UCSD-AML1 (cell line): Measurements from ENCODE around the gene HPCAL1.

Source experiments
- DNase-seq: peaks from one replicate; lab custom pipeline; 2025; ENCODE audit not compliant: unreplicated experiment; lab: John Stamatoyannopoulos, UW

The HPCAL1 gene

GRCh38 chr2:10301941-10302478 is 694 bp upstream of the HPCAL1 start:
- DNase-seq = no peak

DNA sequence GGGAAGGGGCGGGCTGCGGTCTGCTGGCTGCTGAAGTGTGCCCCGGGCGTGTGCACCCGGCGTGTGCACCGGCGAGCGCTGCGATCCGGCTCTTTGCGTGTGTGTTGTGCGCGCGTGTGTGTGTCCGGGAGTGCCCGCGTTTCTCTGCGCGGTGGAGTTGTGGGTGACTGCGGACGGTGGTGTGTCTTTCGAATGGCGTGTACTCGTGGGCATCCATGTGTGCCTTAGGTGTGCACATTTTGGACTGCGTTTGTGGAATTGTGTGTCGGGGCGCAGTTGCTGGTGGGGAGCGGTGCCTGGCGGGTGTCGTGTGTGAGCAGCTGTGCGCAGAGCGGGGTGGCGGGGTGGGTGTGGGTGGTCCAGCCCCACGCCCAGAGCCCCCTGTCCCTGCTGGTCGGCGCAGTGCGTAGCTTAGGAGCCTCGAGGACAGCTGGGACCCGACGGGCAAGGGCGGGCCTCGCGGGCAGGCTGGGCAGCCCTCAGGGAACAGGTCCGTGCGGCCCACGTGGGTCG is 533 bp downstream of the HPCAL1 start:
- DNase-seq = no peak

GRCh38 chr2:10303694-10304378 is 1.1 kb downstream of the HPCAL1 start:
- DNase-seq = peak; percentile 70

DNA sequence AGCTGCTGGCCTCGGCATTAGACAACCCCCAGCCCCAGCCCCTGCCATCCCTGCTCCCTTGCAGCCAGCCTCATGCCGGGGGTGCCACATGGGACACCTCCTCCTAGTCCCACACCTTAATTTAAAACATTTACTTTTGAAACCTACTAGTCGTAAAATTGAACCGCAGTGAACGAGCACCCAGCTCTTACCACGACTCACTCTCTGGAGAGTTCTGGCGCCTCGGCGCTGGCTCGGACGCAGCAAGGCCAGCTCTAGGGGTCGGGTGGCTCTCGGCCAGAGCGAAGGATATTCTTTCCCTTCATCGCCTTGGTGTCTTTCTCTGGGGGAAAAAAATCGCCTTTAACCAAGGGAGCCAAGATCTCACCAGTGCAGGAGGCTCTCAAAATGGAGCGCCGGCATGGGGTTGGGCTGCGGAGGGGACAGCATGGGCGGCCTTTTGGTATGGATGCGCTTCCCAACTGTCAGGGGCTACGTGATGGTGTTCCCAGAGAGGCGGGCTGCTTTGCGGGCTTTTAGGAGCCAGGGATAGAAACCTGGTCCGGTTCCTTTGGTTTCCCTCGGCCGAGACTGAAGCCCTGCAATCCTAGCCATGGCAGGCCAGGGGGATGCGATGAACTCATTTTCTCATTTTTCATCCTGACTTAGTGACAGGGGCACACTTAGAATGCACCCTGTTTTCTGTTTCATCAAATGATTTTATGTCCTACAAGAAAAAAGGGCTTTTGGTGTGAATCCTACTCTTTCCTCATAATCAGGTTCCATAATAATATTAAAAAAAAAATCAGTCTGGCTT is 2.0 kb downstream of the HPCAL1 start:
- no peak for DNase-seq

DNA sequence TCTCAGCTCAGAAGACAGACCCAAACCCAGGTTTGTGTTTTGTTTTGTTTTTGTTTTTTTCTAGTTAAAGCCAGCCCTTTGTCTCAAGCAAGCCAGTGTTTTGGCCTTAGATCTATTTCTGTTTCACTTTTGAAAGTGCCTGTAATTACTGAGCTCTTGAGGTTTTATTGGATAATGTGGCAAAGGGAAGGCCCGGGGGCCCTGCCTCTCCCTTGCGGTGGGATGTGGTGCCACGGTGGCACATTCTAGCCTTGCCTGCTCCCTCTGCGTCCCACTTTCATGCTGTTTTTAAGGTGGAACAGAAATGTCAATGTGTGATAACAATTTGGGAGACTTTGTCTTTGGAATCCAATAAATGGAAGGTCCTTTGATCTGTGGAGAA is 2.5 kb downstream of the HPCAL1 start:
- DNase-seq = no peak

DNA sequence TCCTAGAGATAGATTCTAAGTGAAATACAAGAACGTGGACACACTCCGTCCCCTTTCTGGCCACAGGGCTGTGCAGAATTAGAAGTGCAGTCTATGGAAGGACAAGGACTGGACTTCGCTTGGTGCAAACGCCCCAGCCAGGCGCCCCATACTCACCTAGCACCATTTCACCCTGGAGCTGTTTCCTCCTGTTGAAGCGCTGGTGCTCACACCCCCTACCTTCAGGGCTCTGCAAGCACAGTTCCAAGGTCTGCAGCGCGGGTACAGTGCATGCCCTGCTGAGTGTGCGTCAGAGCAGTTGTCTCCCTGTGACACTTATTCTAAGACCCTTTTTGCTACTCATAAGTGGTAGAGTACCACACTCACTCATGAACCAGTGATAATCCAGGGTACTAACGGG is 3.0 kb downstream of the HPCAL1 start:
- DNase-seq = no peak

DNA sequence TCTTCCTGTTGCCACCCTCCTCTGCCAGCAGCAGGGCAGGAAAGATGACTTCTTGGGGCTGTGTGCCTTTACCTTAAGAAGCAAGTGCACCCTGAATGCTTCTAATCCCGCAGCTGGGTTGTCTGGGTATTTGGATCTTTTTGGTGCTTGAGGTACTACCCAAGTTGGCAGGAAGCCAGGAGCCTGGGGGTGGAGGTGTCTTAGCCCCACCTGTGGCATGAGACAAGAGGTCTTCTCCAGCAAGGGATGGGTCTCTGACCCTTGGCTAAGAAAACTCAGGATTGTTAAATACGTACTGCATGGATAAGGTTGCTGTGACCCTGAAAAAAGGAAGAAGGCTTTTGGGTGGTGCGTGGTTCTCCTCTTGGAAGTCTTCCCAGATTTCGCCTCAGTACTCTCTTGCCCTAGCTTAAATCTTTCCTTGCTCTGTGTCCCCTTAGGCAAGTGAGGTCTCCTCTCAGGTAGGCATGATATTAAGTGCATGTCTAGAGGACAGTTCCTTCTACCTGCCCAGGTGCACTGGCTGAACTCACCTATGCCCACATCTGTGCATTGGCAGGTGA is 4.3 kb downstream of the HPCAL1 start:
- no peak for DNase-seq

DNA sequence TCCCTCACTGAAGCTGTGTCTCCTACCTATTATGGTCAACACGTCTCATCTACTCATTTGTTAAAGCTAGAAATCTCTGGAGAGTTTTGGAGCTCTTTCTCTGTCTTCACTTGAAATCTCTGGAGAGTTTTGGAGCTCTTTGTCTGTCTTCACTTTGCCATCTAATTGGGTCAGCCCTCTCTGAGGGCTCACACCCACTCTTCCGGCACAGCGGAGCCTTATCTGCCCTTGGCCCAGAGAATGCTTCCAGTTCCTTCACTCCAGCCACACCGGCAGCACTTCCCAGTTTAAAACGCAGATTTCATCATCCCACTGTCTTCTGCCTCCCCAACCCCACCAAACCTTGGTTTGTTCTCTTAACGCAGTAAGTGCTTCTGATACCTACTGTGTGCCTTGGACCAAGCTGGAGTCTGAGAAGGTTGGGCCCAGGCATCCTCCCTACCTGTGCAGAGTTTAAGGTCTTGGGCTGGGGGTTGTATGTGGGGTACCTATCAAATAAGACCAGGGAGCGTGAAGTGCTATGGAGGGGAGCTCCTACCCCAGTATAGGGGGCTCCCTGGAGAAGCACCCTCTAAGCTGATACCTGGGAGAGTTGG is 5.0 kb downstream of the HPCAL1 start:
- DNase-seq = peak; percentile 49

- no peak for DNase-seq
Observed at GRCh38 chr2:10308866-10309265, 6.2 kb downstream of the HPCAL1 start.

- no peak for DNase-seq
Observed at GRCh38 chr2:10309286-10309685, 6.6 kb downstream of the HPCAL1 start.

DNA sequence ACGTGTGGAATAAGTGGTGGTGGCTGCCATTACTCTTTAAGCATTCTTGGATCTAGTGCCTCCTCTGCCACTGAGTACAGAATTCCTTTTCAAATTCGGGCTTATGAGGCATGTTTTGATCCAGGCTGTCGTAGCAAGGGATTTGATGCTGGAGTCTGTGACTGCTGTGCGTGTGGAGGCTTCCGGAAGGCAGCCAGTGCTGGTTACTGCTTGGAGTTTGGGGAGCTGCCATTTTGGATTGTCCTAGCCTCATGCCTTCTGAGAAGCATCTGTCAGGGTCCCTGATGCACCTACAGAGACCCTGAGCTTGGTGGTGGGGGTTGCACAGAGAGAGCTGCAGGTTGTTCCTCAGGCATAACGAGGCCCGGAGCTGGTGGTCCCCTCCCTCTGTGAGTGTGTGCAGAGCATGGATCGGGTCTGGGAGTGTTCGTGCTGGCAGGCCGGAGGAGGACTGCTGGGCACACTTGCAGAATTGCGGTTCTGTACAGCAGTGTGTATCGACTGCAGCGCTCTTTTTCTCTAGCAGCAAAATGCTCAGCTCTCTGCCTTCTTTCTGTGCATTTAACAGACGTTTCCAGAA is 7.7 kb downstream of the HPCAL1 start:
- no peak for DNase-seq

DNA sequence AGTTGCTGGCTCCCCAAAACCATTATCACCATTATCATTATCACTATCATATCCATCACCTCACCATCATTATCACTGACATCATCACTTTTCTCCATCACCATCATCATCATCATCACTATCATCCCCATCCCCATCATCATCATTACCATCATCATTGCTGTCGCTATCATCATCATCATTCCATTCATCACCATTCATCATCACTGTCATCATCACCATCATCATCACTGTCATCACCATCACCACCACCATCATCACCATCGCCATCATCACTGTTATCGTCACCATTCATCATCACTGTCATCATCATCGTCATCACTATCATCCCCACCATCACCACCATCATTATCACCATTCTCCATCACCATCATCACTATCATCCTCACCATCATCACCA is 9.0 kb downstream of the HPCAL1 start:
- DNase-seq = no peak

- DNase-seq = no peak
Observed at GRCh38 chr2:10312437-10312957, 9.8 kb downstream of the HPCAL1 start.

- DNase-seq = no peak
Observed at GRCh38 chr2:10316336-10316735, 13.6 kb downstream of the HPCAL1 start.

DNA sequence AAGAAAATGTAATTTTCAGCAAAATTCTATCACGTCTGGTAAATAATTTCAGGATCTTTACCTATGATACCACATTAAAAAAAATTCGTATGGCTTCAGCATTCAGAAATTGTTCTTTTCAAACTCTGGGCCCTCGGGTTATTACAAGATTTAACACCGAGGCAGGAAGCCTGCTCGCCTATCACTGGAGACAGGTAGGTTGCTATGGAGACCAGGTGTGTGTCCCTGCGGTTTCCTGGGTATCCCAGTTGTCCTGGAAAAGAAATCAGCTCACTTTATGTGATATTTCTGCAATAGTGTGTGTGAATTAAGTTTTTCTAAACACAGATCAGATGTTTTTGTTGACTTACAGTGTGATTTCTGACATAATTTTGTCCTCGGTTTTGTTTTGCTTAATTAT is 14.2 kb downstream of the HPCAL1 start:
- DNase-seq = no peak

DNA sequence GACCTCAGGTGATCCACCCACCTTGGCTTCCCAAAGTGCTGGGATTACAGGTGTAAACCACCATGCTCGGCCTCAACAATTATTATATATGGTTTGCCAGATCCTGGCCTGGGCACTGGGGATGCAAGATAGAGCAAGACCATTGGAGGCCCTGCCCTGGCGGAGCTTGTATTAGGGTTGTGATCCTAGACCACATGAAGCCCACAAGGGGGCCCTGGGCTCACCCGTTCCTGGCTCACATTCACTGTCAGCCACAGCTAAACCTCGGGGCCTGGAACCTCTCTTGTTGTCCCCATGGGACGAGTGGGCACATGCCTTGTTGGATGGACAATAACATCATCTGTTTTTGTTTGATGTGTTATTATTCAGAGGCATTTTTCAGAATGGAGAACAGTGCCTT is 14.9 kb downstream of the HPCAL1 start:
- DNase-seq = no peak

DNA sequence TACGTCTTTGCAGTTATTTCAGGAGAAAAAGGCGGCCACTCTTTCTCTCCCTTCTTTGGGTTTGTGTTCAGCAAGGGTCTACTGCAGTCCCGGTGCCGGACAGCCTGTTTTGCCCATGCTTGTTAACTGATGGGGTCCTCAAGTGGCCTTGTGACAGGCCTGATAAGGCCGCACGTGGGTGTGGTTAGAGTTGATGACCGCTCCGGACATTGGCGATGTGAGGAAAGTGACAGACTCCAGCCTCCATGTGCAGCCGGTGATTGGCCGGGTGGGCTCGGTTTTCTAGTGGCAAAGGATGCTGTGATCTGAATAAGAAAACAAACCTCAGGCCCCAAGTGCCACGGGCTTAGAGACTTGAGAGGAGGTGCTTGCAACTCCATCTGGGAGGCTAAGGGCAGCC is 15.6 kb downstream of the HPCAL1 start:
- no peak for DNase-seq

- DNase-seq = no peak
Observed at GRCh38 chr2:10319892-10320574, 17.3 kb downstream of the HPCAL1 start.

GRCh38 chr2:10320575-10320931 is 17.8 kb downstream of the HPCAL1 start:
- DNase-seq = no peak

GRCh38 chr2:10320933-10321332 is 18.2 kb downstream of the HPCAL1 start:
- no peak for DNase-seq
